Central memory CD8-positive, alpha-beta T cell (primary cell): ENCODE measurements around the gene ATRIP.
"Not testable (repeated sequence)": the region's sequence is repeated elsewhere in the genome, so short reads cannot be mapped to it uniquely, and the experiment has no call there.

Source experiments
- ATAC-seq: fragments of 150-1000 bp; cut with Tn5 transposase; replicated peaks from 2 replicates; pipeline ENCODE4 v1.10.0; 2022; ENCODE audit warnings: mild to moderate bottlenecking, moderate FRiP score, moderate number of reproducible peaks; ENCODE audit not compliant: poor library complexity, severe bottlenecking; ENCODE audit errors: extremely low read depth
- DNase-seq, 2 donors: peaks; one replicate each; pipeline ENCODE4 v3.0.0; 2021; ENCODE audit warnings: low spot score in 2 of 2
- H3K27ac Mint-ChIP-seq: one replicate; pipeline ENCODE4 v1.8.0; 2022; ENCODE audit warnings: low read depth, mild to moderate bottlenecking, moderate library complexity, mixed read lengths
- H3K27me3 Mint-ChIP-seq: one replicate; pipeline ENCODE4 v1.8.0; 2022; ENCODE audit warnings: mixed read lengths
- H3K36me3 Mint-ChIP-seq: one replicate; pipeline ENCODE4 v1.8.0; 2022; ENCODE audit warnings: mild to moderate bottlenecking, moderate library complexity, mixed read lengths; ENCODE audit not compliant: insufficient read depth
- H3K4me1 Mint-ChIP-seq: one replicate; pipeline ENCODE4 v1.8.0; 2022; ENCODE audit warnings: mixed read lengths
- H3K4me3 Mint-ChIP-seq: one replicate; pipeline ENCODE4 v1.8.0; 2022; ENCODE audit warnings: mild to moderate bottlenecking, moderate library complexity, mixed read lengths
- H3K9me3 Mint-ChIP-seq: one replicate; pipeline ENCODE4 v1.8.0; 2022; ENCODE audit warnings: mixed read lengths

ATRIP gene

DNA sequence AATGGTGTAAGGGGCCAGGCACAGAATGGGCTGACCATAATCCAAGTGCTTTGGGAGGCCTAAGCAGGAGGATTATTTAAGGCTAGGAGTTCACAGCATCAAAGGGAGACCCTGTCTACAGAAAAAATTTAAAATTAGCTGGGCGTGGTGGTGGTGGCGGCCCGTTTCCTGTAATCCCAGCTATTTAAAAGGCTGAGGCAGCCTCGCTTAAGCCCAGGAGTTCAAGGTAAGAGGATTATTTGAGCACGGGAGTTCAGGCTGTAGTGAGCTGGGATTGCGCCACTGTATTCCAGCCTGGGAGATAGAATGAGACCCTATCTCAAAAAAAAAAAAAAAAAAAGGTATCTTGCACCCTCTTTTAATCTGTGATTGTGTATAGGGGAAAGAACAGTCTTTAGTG lies 4.6 kb upstream of the ATRIP start:
- ATAC-seq = no peak
- no peaks in the 10 kb centered on the region for H3K9me3 Mint-ChIP-seq
- H3K27ac Mint-ChIP-seq = peak overlapping the region; percentile 99
- peak overlapping the region; percentile 93 for H3K4me3 Mint-ChIP-seq
- DNase-seq = no peak
- peaks cover 54% of the 10 kb centered on the region for H3K36me3 Mint-ChIP-seq
- peaks cover 41% of the 10 kb centered on the region for H3K4me1 Mint-ChIP-seq
- no peaks in the 10 kb centered on the region for H3K27me3 Mint-ChIP-seq

DNA sequence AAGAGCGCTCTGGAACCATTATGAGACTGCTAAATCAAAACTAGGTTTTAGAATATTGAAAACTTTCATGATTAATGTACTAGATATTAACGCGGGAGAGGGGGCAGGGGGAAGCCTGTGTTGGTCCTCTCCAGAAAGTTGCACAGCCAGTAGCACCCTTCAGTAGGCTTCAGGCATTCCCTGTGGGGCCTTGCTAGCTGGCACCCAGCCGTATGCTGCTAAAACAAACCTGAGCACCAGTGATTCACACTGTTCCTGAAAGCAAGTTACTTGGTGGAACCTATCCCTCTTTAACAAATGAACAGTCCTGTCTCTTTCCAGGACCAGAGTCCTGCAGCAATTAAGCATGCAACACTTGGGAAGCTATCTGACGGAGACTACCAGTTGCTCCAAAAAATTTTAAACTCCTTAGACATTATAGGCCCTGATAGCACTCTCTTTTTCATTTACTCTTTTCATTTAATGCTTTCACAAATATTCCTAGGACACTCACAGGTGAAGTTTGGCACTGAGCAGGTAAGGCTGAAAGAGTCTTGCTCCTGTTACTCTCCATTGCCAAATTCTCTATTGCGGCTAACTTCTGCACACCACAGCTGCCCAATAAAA lies 1.2 kb upstream of the ATRIP start:
- ATAC-seq (no peak), DNase-seq (no peak)
- Mint-ChIP-seq H3K4me1 (peaks cover 39% of the 10 kb centered on the region), H3K27me3 (no peaks in the 10 kb centered on the region), H3K9me3 (no peaks in the 10 kb centered on the region), H3K27ac (no peak overlapping the region), H3K36me3 (peaks cover 48% of the 10 kb centered on the region), H3K4me3 (peak overlapping the region; percentile 92)

DNA sequence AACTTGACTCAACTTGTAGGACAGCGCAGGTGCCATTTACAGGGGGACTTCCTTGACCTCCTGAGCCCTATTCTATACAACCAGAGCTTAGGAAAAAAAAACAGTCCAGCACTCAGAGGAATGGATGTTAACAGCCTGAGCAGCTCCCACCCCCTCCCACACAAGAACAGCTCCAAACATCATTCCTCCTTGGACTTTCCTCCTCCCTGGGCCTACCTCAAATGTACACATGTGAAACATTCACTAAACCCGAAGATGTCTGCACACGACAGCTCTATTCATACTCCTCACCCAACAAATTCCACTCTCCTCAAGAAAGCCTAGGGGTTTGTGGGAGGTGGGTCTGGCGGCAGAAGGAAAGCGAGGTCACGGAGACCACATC lies 503 bp upstream of the ATRIP start:
- H3K27me3 Mint-ChIP-seq = no peaks in the 10 kb centered on the region
- DNase-seq (no peak), ATAC-seq (no peak)
- peaks cover 44% of the 10 kb centered on the region for H3K36me3 Mint-ChIP-seq
- peaks cover 34% of the 10 kb centered on the region for H3K4me1 Mint-ChIP-seq
- no peaks in the 10 kb centered on the region for H3K9me3 Mint-ChIP-seq
- H3K4me3 Mint-ChIP-seq = peak overlapping the region; percentile 92
- peak overlapping the region; percentile 87 for H3K27ac Mint-ChIP-seq

DNA sequence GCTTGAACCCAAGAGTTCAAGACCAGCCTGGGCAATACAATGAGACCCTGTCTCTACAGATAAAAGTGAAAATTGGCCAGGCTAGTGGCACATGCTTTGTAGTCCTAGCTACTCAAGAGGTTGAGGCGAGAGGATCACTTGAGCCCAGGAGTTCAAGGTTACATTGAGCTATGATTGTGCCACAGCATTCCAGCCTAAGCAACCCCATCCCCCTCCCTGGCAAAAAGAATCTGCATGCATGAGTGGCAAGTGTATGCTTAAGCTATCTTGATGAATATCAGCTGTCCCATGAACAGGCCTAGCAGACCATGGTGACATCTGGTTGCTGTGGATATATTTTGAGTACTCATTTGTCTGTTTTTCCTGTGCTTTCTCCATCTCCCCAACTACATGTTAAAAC lies 4.7 kb downstream of the ATRIP start:
- H3K4me1 Mint-ChIP-seq = peaks cover 18% of the 10 kb centered on the region
- ATAC-seq = no peak
- H3K27ac Mint-ChIP-seq = no peak overlapping the region
- H3K4me3 Mint-ChIP-seq = no peak overlapping the region
- DNase-seq = no peak
- H3K36me3 Mint-ChIP-seq = peaks cover 27% of the 10 kb centered on the region
- no peaks in the 10 kb centered on the region for H3K9me3 Mint-ChIP-seq
- H3K27me3 Mint-ChIP-seq = no peaks in the 10 kb centered on the region

DNA sequence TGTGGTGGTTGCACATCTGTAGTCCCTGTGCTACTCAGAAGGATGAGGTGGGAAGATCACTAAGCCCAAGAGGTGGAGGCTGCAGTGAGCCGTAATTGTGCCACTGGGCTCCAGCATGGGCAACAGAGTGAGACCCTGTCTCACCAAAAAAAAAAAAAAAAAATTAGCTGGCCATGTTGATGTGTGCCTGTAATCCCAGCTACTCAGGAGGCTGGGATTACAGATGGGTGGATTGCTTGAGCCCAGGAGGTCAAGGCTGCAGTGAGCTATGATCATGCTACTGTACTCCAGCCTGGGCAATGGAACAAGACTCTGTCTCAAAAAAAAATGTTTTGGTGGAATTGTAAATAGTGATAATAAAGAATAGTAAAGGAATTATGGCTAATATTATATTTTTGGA lies 9.9 kb downstream of the ATRIP start:
- no peak overlapping the region for H3K4me3 Mint-ChIP-seq
- H3K9me3 Mint-ChIP-seq = no peaks in the 10 kb centered on the region
- DNase-seq (no peak), ATAC-seq (no peak)
- no peak overlapping the region for H3K27ac Mint-ChIP-seq
- H3K36me3 Mint-ChIP-seq = peaks cover 31% of the 10 kb centered on the region
- no peaks in the 10 kb centered on the region for H3K27me3 Mint-ChIP-seq
- peaks cover 5% of the 10 kb centered on the region for H3K4me1 Mint-ChIP-seq

DNA sequence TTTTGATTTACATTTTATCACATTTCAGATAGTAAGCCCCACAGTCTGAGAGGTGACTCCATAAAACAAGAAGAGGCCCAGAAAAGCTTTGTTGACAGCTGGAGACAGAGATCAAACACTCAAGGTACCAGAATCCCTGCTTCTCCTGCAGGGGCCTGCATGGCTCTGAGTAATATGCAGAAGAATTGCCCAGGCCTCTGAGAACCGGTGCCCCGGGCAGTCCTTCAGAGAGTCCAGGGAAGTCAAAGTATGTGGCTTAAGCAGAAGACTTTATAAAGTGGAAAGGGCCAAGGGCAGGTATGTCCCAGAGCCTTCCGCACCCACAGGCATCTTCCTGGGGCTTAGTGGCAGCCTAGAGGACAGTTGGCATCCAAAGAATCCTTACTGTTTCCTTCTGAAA lies 12.8 kb downstream of the ATRIP start:
- peaks cover 21% of the 10 kb centered on the region for H3K36me3 Mint-ChIP-seq
- no peaks in the 10 kb centered on the region for H3K27me3 Mint-ChIP-seq
- H3K4me3 Mint-ChIP-seq = no peak overlapping the region
- peaks cover 5% of the 10 kb centered on the region for H3K4me1 Mint-ChIP-seq
- ATAC-seq = no peak
- no peaks in the 10 kb centered on the region for H3K9me3 Mint-ChIP-seq
- no peak overlapping the region for H3K27ac Mint-ChIP-seq
- no peak for DNase-seq

DNA sequence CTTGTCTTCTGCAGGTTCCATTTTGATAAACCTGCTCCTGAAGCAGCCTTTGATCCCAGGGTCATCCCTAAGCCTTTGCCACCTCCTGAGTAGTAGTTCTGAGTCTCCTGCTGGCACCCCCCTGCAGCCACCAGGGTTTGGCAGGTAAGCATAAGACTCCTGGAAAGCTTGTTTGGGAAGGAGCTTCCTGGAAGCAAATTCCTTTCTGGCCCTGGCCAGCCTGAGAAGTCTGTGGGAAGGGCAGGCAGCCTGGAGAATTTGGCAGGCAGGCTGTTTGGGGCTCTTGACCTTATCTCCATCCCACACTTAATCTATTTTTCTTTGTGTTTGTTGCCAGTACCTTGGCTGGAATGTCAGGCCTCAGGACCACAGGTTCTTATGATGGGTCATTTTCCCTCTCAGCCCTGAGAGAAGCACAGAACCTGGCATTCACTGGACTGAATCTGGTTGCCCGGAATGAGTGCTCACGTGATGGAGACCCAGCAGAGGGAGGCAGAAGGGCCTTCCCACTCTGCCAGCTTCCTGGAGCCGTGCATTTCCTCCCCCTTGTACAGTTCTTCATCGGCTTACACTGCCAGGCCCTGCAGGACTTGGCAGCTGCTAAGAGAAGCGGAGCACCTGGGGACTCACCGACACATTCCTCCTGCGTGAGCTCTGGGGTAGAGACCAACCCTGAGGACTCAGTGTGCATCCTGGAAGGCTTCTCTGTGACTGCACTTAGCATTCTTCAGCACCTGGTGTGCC lies 13.4 kb downstream of the ATRIP start:
- Mint-ChIP-seq H3K36me3 (peaks cover 19% of the 10 kb centered on the region), H3K27me3 (no peaks in the 10 kb centered on the region), H3K4me1 (peaks cover 5% of the 10 kb centered on the region), H3K4me3 (no peak overlapping the region), H3K27ac (no peak overlapping the region), H3K9me3 (no peaks in the 10 kb centered on the region)
- no peak for ATAC-seq
- no peak for DNase-seq

DNA sequence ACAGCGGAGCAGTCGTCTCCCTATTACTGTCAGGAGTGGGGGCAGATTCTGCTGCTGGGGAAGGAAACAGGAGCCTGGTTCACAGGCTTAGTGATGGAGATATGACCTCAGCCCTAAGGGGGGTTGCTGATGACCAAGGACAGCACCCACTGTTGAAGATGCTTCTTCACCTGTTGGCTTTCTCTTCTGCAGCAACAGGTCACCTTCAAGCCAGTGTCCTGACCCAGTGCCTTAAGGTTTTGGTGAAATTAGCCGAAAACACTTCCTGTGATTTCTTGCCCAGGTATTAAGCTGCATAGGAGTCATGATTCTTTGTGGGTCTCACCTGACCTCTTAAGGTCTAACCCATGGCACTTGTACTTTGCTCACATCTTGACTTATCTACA lies 14.0 kb downstream of the ATRIP start:
- no peaks in the 10 kb centered on the region for H3K9me3 Mint-ChIP-seq
- no peaks in the 10 kb centered on the region for H3K27me3 Mint-ChIP-seq
- H3K27ac Mint-ChIP-seq = no peak overlapping the region
- peaks cover 8% of the 10 kb centered on the region for H3K4me1 Mint-ChIP-seq
- no peak overlapping the region for H3K4me3 Mint-ChIP-seq
- DNase-seq = no peak
- peaks cover 15% of the 10 kb centered on the region for H3K36me3 Mint-ChIP-seq
- no peak for ATAC-seq

DNA sequence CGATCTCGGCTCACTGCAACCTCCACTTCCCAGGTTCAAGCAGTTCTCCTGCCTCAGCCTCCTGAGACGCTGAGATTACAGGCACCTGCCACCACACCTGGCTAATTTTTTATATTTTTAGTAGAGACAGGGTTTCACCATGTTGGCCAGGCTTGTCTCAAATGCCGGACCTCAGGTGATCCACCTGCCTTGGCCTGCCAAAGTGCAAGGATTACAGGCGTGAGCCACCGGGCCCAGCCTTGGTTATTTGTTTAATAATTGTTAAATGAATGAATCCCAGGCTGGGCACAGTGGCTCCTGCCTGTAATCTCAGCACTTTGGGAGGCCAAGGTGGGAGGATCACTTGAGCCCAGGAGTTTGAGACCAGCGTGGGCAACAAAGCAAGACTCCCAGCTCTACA lies 15.2 kb downstream of the ATRIP start:
- Mint-ChIP-seq H3K36me3 (peaks cover 20% of the 10 kb centered on the region), H3K4me1 (peaks cover 18% of the 10 kb centered on the region)
- not testable (repeated sequence) for H3K27ac Mint-ChIP-seq, DNase-seq, ATAC-seq, H3K4me3 Mint-ChIP-seq, H3K9me3 Mint-ChIP-seq, H3K27me3 Mint-ChIP-seq

DNA sequence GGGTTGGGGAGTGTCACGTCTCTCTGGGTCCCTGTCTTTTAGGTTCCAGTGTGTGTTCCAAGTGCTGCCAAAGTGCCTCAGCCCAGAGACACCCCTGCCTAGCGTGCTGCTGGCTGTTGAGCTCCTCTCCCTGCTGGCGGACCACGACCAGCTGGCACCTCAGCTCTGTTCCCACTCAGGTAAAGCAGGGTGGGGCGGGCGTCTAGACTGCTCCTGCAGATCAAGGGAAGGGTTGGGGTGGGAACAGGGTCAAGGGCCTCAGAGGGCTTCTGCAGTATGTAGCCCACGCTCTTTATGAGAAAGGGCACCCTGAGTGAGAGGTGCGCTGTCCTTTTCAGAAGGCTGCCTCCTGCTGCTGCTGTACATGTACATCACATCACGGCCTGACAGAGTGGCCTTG lies 17.2 kb downstream of the ATRIP start:
- Mint-ChIP-seq H3K4me1 (peaks cover 36% of the 10 kb centered on the region), H3K27ac (no peak overlapping the region), H3K4me3 (no peak overlapping the region), H3K36me3 (peaks cover 17% of the 10 kb centered on the region), H3K9me3 (no peaks in the 10 kb centered on the region), H3K27me3 (no peaks in the 10 kb centered on the region)
- DNase-seq (no peak), ATAC-seq (no peak)

DNA sequence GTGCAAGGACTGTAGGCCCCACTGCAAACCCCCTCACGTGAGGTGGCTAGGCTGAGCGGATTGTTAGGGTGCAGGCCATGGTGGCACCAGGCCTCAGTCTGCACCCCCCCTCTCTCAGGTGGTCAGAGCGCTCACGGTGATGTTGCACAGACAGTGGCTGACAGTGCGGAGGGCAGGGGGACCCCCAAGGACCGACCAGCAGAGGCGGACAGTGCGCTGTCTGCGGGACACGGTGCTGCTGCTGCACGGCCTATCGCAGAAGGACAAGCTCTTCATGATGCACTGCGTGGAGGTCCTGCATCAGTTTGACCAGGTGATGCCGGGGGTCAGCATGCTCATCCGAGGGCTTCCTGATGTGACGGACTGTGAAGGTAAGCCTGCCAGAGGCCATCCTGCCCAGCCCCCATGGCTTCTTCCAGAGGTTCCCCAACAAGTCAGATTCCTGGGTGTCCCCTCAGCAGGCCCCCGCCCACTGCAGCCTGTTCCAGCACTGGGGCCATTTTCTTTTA lies 18.2 kb downstream of the ATRIP start:
- no peak for DNase-seq

DNA sequence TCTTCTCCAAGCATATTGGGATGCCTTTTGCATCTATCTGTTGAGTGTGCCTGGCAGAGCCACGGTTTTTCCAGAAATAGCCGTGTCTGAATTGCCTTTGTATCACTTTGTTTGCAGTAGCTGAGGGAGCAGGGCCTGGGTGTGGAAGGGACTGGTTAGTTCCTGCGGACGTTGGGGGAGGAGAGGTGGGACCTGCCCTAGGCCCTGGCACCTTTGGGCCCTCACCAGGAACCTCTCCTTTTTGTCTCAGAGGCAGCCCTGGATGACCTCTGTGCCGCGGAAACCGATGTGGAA lies 18.6 kb downstream of the ATRIP start:
- H3K4me3 Mint-ChIP-seq = peak overlapping the region; percentile 92

More for the DNA sequence above, 18.2 kb downstream of the ATRIP start:
- ATAC-seq = no peak
- peaks cover 45% of the 10 kb centered on the region for H3K4me1 Mint-ChIP-seq
- peak overlapping the region; percentile 93 for H3K27ac Mint-ChIP-seq
- H3K36me3 Mint-ChIP-seq = peaks cover 19% of the 10 kb centered on the region
- H3K4me3 Mint-ChIP-seq = peak overlapping the region; percentile 92
- H3K9me3 Mint-ChIP-seq = no peaks in the 10 kb centered on the region
- no peaks in the 10 kb centered on the region for H3K27me3 Mint-ChIP-seq

More for the DNA sequence above, 18.6 kb downstream of the ATRIP start:
- peaks cover 22% of the 10 kb centered on the region for H3K36me3 Mint-ChIP-seq
- peak overlapping the region; percentile 93 for H3K27ac Mint-ChIP-seq
- no peak for DNase-seq
- ATAC-seq = no peak
- H3K9me3 Mint-ChIP-seq = no peaks in the 10 kb centered on the region
- peaks cover 49% of the 10 kb centered on the region for H3K4me1 Mint-ChIP-seq
- H3K27me3 Mint-ChIP-seq = no peaks in the 10 kb centered on the region
